ENCODE results near the gene GNRHR.

GNRHR gene

GRCh38 chr4:67700116-67700737 lies 54.0 kb downstream of the GNRHR start:
- DNase-seq (ENCODE audit: low read depth in 2 of 2): no peak

GRCh38 chr4:67699603-67700002 lies 54.6 kb downstream of the GNRHR start:
- DNase-seq (ENCODE audit: low read depth in 2 of 2): no peak

- DNase-seq (ENCODE audit: low read depth in 2 of 2): no peak
Measured at GRCh38 chr4:67697860-67698687, 56.1 kb downstream of the GNRHR start.

DNA sequence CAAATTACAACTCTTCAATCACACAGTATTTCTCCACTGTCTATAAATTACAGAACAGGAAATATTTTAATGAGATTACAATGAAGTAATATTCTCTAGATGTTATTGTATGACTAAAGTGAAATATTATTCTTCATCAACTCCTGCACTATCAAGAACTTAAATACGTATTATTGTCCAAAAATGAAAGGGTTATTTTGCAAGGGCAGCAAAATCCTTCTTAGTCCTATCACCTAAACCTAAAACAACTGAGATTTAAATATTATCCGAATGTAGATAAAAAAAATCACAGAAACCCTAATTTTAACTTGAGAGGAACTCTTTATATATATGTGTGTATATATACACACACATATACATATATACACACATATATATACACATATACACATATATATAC lies 58.1 kb downstream of the GNRHR start:
- no peak for DNase-seq (ENCODE audit: low read depth in 2 of 2)

GRCh38 chr4:67694662-67695061 lies 59.5 kb downstream of the GNRHR start:
- DNase-seq (ENCODE audit: low read depth in 2 of 2): no peak

- no peak for DNase-seq (ENCODE audit: low read depth in 2 of 2)
Measured at GRCh38 chr4:67691328-67691727, 62.9 kb downstream of the GNRHR start.
